HG02571 (cell line): ENCODE results near the gene ASB4.
"Not testable (repeated sequence)": the region's sequence is repeated elsewhere in the genome, so short reads cannot be mapped to it uniquely, and the experiment has no call there.

ENCODE experiments used
- ATAC-seq: cut with Tn5 transposase; IDR thresholded peaks from one replicate; pipeline ENCODE4 v1.9.1; 2021; ENCODE audit warnings: mild to moderate bottlenecking, moderate library complexity; ENCODE audit not compliant: unreplicated experiment

Gene ASB4

GRCh38 chr7:95549818-95550529 lies 64.2 kb downstream of the ASB4 start:
- ATAC-seq: no peak

- ATAC-seq: no peak
These were observed 64.8 kb downstream of the ASB4 start for GRCh38 chr7:95550546-95550945.

DNA sequence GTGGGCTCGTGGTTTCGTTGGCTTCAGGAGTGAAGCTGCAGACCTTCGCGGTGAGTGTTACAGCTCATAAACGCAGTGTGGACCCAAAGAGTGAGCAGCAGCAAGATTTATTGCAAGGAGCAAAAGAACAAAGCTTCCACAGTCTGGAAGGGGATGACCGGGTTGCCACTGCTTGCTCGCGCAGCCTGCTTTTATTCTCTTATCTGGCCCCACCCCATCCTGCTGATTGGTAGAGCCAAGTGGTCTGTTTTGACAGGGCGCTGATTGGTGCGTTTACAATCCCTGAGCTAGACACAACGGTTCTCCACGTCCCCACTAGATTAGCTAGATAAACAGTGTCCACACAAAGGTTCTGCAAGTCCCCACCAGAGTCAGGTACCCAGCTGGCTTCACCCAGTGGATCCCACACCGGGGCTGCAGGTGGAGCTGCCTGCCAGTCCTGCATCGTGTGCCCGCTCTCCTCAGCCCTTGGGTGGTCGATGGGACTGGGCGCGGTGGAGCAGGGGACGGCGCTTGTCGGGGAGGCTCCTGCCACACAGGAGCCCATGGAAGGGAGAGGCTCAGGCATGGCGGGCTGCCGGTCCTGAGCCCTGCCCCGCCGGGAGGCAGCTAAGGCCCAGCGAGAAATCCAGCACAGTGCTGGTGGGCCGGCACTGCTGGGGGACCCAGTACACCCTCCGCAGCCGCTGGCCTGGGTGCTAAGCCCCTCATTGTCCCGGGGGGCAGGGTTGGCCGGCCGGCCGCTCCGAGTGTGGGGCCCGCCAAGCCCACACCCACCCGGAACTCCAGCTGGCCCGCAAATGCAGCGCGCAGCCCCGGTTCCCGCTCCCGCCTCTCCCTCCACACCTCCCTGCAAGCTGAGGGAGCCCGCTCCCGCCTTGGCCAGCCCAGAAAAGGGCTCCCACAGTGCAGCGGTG lies 66.5 kb downstream of the ASB4 start:
- ATAC-seq: not testable (repeated sequence)

- ATAC-seq: no peak
These were observed 68.2 kb downstream of the ASB4 start for GRCh38 chr7:95553939-95554338.

- ATAC-seq: no peak
These were observed 71.0 kb downstream of the ASB4 start for GRCh38 chr7:95556777-95557176.

DNA sequence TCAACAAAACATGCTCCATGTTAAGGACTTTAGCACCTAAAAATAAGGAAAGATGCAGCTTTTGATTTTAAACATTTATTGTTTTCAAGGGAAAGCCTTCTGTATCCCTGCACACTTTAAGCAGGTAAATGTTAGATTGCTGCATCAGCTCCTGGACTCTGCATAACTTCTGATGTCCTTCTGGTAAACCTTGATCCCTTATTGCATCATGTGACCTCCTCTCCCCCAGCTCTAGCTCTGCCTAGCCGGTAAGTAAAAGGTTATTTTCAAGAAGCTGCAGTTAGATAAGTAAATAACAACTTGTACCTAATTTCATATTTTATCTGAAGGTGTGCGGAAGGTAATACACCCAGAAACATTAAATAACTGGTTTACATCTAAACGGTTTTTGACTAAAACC lies 73.1 kb downstream of the ASB4 start:
- ATAC-seq: no peak

- no peak for ATAC-seq
These were observed 74.9 kb downstream of the ASB4 start for GRCh38 chr7:95560674-95561073.

- no peak for ATAC-seq
These were observed 84.0 kb downstream of the ASB4 start for GRCh38 chr7:95569720-95570119.

DNA sequence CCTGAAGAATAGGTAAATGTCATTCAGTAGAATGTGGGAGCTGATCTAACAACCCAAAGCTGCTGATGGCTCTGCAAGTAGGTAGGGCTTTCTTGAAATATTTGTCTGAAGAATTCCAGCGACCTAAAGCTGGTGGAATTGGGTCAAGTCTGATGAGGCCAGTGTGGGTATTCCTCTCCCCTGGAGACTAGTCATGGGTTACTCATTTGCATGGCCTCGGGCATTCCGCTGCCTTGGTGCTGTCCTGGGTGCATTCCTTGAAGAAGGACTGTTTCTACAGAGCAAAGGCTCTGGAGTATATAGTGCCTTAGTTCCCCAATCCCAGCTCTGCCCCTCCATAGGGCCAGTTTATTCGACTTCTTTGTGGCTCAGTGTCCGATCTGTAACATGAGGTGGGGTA lies 91.4 kb downstream of the ASB4 start:
- ATAC-seq: no peak

DNA sequence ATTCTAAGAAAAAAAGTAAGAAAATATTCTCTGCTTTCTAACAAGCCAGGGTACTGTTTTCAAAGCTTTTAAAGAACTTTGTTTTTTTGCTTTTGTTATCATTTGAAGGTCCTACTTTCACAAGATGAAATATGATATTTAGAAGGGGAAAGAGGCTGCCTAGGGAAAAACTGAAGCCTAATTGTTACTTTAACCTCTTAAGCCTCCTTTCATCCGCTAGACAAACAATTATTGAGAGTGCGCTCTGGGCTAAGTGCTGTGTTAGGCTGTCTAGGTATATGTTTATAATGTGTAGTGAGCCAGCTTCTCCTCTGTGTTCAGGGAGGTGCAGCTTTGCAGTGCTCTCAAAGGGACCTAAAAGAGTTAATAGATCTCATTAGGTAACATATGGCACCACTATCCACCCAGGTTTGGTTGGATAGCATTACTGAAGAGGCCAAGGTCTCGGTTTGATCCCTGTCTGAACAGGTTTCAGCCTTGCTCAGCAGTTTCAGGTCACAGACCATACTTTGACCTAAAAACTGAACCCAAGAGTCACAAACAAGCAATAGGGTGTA lies 92.6 kb downstream of the ASB4 start:
- no peak for ATAC-seq

DNA sequence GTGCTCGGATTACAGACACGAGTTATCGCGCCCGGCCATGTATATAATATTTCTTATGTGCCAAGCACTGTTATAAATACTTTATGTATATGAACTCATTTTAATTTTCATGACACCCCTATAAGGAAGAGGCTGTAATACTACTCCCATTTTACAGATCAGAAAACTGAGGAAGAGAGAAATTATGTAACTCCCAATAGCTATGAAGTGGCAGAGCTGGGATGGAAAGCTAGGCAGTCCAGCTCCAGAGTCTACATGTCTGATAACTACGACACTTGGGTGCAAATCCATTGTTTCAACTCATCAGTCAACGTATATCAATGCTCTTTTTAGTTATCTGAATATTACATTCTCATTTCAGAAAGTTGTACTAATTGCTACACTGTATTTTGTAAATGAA lies 93.6 kb downstream of the ASB4 start:
- ATAC-seq: no peak

DNA sequence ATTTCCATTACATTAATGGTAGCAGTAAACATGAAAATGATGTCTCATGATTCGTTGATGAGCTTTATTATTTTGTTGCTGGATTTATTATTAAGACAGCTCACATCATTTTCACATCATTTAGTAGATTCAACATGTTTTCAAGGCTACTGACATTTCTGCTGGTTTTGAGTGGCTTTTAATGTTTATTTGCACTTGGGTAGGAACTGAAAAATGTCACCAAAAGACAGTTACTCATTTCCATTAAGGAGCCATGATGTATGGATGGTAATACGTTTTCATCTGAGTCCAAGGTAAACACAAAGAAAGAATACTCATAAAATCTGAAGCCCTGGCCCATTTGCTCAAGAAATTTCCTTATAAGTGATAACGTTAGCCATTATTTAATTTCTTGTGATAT lies 95.7 kb downstream of the ASB4 start:
- ATAC-seq: no peak

DNA sequence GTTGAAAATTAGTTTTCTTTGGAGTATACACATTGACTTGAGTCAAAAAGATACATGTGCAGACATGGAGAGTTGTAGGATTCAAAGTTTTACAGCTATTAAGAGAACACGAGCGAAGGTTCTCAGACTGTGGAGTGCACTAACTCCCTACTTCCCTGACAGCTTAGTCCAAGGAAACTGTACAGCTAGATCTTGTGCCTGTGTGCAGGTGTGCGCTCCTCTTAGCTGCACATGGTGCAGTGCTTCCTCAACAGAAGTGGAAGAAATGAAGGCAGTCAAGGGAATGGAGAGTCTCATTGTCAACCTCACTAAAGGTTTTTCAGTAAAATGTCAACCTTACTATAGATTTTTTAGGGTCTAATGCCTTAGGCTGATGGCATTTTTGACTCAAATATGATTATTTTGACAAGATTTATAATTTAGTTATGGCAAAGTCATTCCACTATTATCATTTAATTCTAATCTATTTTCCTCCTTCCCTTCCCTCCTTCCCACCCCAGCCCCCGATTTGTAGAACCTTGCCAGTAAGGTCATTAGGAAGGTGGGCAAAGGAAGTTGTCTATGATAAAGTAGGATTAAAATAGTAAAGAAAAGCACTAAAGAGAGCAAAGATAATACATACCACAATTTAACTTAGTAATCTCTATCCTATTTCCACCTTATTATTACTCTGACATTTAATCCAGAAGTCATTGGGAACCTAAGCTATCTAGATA lies 97.0 kb downstream of the ASB4 start:
- no peak for ATAC-seq

DNA sequence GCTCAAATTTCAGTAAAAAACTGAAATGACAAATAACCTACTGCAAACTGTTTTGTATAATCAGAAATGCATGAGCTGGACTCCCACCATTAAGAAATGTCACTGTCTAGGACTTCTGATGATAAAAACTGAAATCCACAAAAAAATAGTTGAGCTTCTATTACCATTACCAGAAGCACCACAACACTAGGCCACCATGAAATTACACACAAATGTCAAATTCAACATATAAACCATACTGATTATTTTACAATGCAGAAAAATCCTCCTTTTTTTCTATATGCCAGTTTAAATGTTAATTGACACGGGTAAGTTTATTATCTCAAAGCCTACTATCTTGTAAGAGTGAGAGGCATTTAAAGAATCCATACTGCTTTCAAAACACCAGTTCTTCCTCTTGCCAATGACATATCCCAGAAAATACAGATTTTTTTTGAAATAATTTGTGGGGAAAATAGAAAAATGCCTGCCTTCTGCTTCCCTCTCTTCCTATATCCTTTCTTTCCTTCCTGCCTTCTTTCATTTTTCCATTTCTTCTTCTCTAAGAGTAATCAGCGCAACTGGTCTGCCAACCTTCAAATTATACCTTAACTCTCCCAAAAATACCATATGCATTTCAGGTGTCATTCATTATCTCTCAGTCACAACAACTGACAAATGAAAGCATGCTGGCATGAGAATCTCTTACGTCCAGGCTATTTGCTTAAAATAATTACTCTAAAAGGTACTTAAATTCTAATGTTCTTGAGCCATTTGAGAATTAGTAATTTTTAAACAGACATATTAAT lies 98.3 kb downstream of the ASB4 start:
- no peak for ATAC-seq

- no peak for ATAC-seq
These were observed 99.2 kb downstream of the ASB4 start for GRCh38 chr7:95584769-95585425.

DNA sequence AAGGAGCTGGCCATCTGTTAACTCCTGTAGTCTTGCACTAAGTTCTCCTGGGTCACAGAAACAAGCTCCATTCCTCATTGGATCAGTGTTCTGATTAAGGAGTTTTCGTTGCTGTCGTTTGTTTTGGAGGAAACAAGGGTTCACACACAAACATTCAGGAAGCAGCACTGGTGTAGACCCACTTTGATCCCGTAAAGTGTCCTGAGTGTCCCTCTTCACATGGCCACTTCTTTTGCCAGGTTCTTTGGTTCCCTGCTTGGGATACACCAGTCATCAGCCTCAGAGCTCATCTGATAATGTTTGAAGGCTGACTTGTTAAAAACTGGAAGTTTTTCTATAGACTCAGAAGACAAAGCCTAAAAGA lies 99.7 kb downstream of the ASB4 start:
- no peak for ATAC-seq

DNA sequence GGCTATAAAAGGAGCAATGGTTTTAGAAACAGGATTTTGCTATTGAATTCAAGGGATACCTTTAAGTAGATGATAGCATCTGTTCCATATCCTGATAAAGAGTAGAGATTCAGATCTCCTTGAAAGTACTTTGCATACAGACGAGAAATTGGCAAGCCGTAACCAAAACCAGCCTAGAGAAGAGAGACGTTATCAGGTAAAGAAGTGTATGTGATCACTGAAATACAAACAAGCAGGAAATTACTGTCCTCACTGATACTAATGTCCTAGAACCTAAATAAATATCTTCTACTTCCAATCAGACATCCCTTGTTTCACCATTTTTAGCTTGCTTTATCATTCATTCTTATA lies 101.2 kb downstream of the ASB4 start:
- no peak for ATAC-seq

DNA sequence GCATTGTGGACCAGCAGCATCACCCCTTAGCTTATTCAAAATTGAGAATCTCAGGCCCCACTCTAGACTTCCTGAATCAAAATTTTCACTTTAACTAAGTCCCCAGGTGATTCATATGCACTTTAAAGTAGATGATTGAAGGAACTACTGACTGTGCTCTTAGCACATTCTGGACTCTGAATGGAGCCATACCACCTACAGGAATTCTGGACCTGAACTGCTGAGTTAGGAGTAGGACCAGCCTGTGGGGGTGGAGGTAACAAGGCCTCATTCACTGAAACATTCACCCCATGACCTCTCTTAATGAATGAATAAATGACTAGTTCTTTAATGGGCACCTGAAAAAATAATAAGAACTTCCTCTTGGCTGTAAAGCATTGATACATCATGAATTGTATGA lies 103.3 kb downstream of the ASB4 start:
- ATAC-seq: no peak

- ATAC-seq: no peak
These were observed 104.0 kb downstream of the ASB4 start for GRCh38 chr7:95589766-95590165.
